Fibroblast of skin of back (primary cell): ENCODE data around the gene L3MBTL4. TPM values are rescaled to one million over a fixed set of nuclear protein-coding genes. Genes with fewer than 3 reads are reported as not detected.
A peak's percentile ranks its signal among the peaks of the same experiment; 100 is the strongest.
"Not testable (repeated sequence)": the region's sequence is repeated elsewhere in the genome, so short reads cannot be mapped to it uniquely, and the experiment has no call there.

Experiments used
- DNase-seq: peaks from one replicate; pipeline ENCODE4 v3.0.0-alpha.2; 2013
- polyA plus RNA-seq, 2 experiments: library from polyadenylated mRNA; unstranded; fragments of 120-200 nt; gene quantifications; one replicate each; pipeline ENCODE4 v1.2.1, GENCODE V29; 2013; ENCODE audit not compliant: insufficient read length in 2 of 2

The L3MBTL4 gene
- not detected for polyA plus RNA-seq (2013, experiment 1 of 2; ENCODE audit: insufficient read length)
- not detected for polyA plus RNA-seq (2013, experiment 2 of 2; ENCODE audit: insufficient read length)

DNA sequence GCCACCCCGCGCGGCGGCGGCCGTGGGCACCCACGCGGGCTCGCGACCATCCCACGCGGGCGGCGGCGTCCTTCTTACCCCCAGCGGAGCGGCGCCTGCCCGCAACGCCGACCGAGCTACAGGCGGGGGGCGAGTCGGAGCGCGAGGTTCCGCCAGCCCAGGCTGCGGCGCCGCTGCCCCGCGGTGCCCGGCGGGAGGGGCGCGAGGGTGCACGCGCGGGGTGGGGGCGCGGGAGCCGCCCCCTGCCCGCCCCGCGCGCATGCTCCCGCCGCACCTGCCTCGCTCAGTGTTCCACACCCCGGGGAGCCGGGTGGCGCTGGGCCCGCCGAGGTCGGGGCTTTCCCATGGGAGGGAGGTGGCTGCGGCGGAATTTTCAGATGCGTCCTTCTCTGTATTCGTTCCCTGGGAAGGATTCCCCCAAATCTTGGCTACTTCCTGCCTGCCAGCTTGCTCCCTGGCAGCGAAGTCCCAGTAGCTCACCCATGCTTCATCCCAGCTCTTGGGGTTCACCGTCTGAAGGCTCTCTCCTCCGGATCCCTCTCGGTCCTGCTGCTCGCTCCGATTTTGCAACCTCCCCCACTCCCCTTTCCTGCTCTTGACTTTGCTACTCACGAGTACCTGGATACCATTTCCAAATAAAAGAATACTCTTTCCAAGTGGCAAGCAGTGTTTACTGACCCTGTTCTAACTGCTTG, at the start of gene L3MBTL4:
Gene L3MBTL4, minus strand, starts transcription at position 189 of the 695 bp plus-strand sequence. CDS start 103,286 bp downstream, outside the sequence.
- no peak for DNase-seq

DNA sequence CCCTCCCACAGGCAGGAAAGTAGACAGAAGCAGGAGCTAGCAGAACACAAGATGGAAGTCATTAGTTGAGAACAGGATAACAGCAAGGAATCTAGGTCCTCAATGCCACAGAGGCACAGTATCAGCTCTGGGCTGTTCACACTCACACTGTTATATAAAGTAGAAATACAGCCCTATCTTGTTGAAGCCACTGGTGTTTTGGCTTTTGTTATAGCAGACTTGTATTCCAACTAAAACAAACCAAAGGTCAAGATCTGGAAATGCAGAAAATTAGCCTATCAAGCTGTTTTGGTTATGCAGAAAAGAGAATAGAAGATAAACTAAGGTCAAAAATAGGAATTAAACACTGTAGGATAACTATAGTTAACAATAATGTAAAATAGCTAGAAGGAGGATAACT, 37.5 kb upstream of the L3MBTL4 start:
- DNase-seq = no peak

DNA sequence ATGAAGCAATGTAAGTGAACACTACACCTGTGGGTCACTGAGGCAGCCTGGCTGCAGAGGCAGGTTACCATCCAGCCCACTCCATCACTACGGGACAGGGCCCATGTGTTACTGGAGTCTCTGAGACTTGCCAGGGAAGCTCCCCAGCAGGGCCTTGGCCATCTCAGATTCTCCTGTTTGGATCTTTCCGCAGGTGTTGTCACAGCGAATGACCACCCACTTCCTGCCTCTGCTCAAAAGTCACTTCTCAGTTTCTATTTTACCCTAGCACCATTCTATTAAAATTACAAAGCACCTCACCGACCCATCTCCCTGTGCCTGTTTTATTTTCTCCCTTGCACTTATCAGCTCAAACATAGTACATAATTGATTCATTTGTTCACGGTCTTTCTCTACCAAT, 34.5 kb upstream of the L3MBTL4 start:
- DNase-seq = no peak

DNA sequence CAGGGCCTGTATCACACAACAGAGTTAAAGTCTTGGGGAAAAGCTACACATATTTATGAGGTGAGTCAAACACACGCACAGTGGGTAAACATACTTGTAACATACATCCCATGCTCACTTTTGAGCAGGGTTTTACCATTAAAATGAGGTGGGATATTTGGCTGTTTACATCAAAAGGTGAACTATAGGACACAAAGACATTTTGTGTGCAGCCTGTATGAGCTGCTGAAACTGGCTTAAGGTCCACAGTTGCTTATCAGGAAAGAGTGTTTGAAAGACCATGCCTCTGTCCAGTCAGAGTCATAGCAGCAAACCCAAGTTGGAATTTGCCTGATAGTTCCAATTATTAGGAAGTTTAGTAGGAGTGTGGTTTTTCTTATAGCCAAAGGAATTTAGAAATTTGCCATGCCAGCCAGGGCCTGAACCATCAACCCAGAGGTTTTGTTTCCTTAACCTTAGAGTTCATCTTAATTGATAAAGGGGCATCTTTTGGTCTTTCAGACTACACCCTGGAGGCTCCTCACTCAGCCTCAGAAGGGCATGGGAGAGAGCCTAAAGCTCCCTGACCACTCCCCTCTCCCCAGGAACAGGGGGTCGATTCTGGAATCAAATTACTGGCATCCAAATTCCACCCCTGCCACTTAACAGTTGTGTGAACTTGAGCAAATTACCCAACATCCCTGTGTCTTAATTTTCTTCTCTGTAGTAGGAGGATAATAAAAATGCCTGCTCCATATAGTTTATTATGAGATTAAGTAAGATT, 29.9 kb upstream of the L3MBTL4 start:
- DNase-seq = no peak

DNA sequence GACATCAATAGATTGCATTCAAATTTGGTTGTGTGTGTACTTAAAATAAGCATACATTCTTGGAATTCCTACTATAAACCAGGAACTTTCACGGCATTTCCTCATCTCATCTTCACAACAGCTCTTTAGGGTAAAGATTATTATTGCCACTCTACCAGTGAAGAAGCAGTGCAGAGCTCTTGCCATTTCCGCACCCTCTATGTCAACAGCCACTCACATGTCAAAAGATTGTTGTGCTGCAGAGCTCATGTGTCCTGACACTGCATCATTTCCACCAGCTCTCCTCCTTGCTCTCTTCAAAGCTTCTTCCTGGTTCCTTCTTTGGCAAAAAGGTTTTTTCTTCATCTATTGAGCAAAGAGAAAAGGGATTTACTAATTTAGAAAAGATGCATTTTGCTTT, 26.5 kb upstream of the L3MBTL4 start:
- DNase-seq = peak; percentile 2

DNA sequence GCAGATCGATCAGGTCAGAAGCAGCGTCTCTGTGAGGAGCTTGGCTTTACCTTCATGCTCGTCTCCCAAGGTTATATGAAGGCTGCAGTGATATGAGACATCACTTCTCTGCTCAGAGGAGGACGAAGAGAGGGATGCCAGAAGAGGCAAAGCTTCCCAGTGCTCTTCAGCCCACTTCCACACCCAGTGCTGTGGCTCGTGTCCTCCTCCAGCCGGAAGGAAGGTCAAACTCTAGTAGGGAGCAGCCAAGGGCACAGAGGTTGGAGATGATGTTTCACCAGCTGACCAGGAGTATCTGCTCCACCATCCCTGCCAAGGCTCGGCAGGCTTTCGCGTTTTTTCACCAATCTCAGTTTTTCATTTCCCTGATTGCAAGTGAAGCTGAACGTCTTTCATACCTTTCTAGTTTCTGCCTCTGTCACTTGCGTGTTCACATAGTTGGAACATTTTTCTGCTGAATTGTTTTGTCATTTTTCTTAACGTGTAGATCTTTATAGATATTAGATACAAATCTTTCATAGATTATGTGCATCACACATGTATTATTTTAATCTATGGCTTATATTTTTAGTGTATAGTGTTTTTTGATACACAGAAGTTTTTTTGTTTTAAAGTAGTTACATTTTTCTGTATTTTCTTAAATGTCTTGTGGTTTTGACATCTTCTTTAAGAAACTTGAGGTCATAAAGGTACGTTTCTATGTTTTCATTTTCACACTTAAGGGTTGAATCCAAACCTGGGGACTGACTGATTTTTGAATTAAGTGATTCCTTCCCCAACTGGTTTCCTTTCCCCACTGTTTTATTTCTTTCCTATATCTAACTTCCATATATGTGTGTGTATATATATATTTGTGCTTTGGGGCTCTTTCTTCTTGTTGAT, 23.5 kb upstream of the L3MBTL4 start:
- DNase-seq = no peak

DNA sequence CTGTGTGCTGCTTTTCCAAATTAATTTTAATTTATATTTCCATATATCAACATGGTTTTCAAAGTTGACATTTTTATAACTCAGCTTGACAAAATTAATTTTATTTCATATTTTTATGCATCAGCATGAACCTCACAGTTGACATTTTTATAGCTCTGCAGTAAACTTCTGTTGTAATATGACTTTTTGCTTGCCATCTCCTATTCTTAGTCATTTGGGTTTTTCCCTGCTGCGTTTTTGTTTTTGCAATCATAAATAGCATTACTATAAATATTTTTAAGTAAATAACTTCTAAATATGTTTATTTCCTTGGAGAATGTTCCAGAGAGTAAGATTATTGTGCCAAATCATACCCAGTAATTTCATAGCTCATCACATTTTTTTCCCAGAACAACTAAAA, 21.0 kb upstream of the L3MBTL4 start:
- DNase-seq = no peak

DNA sequence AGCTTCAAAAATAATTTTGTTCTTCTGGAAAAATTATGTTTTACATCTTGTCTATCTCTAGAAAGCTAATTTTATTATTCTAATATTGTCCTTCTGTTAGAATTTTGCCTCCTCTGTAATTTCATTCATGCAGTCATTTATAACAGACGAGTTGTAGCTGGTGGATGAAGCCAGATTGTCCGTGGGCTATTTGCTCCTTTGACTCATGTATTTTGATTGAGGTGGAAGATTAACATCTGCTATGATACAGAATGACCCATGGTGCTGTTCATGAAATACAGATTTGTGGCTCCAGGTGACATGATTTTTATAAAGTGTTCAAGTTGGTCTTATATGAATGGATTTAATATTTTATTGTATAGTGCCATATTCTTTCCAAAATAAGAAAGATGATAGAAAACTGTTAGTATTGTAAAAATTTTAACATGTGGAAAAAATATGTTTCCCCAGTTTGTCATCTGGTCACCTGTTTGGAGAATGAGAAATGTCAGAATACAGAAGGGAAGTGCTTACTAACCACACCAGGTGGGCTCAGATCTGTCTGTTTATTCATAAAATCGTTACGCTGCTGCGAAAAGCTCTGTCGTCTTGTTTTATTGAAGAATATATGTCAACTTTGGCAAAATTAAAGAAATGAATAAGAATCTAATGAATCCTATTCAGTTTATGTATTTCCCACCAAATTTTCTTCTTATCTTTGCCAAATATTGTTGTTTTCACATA, 20.4 kb upstream of the L3MBTL4 start:
- DNase-seq = no peak

DNA sequence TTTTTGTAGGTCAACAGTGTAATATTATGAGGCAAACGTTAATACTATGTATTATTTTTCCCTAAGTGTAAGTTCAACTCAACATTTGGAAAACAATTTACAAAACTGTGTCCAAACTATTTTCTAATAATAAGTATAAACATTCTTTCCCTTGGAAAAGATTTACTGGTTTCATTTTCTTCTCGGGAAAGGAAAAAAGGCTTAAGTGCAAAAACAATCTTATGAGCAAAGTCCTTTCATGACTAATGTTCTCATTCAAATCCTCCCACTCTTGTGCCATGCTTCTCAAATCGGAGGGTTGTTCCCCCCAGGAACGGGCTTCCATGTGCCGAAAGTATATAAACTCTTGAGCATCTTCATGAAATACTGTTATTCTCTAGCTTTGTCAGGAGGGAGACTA, 19.8 kb upstream of the L3MBTL4 start:
- DNase-seq = no peak

DNA sequence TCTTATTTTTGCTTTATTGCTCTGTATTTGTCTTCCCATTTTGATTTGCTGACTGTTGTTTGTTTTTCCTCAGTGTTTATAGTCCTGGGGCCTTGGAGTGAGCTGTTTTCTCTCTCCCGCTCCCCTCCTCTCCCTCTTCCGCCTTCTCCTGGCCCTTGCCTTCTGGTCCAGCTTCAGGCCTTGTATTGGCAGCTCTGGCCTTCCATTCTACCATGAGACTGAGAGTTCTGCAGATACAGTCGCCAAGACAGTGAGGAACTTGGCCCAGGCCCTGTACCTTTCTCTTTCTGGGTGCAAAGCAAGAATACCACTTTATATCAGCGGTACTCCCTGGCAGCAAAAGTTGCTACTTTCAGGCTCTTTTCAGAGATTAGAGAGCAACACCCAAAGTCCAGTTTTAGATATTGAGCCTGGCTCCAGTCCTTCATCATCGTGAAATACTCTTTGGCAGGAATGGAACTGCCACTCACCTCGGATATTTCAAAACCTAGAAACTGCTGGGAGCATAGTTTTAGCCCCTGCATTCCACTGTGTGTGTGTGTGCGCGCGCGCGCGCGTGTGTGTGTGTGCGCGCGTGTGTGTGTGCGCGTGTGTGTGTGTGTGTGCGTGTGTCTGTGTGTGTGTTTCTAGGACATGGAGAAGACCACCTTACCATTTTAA, 17.1 kb upstream of the L3MBTL4 start:
- DNase-seq = no peak

DNA sequence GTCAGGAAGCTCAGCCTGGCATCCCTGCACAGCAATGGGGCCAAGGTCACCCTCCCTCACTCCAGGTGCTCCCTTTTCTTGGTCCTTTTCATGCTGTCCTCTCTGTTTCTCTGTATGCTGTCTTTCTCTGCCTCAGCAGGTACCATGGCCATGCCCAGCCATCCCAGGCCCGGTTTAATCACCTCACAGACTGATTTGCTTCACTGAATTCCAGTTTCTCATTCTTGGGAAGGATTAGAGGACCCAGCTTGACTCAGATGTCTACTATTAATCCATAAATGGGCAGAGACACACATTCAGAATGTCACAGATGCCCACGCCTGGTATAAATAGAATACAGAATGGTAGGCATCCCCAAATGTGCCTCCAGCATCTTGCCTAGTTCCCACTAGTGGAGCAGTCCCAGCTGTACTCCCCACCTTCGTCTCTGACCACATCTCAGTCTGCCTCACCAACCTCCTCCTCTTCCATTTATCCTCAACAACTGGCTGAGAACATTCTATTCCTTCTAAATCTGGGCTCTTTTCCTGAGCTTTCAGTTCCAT, 14.2 kb upstream of the L3MBTL4 start:
- DNase-seq = no peak

DNA sequence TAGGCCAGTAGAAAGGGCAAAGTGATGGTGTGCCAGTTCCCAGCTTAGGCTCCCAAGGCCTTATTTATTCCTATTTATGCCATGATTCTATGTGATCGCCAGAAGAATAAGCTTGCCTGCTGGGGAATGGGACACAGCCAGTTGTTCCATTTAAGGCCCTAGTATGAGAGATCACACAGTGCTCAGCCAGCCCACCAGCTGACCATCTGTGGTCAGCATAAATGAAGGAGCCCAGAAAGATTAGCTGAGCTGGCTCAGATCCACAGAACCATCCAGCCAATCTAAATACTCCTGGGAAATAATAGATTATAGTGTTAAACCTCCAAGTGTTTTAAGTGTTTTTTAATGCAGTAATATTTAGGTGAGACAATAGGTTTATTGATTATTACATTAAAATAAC, 12.6 kb upstream of the L3MBTL4 start:
- no peak for DNase-seq

DNA sequence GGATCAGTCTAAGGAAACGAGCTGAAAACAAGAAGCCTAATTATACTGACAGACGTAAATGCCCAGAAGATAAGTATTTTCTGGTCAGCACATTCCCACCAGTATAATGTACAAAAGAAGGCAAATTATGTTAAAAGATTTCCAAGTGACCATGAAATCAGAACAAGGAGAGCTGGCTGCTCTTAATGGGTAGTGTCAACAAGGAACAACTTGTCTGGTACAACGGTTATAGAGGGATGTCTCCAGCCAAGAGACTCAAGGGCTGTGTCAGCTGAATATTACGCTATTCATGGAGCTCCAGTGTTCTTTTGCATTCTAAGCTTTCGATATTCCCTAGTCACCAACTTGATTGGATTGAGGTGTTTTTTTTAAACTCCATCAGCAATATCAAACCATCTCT, 8.6 kb upstream of the L3MBTL4 start:
- DNase-seq = no peak

DNA sequence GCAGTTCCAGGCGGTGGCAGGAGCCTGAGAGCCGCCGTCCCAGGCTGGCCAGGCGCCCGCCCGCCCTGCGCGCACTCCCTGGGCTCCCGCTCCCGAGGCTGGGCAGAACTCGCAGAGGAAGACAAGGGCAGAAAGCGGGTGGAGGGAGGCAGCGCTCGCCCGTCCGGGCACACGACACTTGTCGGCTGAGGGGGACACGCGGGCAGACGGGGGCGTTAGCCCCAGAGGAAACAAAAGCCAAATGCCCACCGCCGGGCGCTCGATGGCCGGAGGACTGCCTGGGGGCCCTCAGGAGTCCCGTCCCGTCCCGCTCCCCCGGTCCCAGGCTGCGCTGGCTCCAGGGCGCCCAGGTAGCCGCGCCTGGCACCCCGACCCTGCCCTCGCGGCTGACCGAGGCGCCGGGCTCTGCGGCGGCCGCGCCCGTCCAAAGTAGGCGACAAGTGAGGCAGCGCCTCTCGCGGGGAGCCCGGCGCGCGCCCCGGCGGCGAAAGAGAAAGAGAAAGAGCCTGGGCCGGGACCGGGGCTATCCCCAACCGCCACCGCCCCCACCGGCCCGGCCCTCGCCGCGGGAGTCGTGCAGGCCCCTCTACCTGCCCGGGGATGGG, 491 bp downstream of the L3MBTL4 start:
- peak; percentile 9 for DNase-seq

DNA sequence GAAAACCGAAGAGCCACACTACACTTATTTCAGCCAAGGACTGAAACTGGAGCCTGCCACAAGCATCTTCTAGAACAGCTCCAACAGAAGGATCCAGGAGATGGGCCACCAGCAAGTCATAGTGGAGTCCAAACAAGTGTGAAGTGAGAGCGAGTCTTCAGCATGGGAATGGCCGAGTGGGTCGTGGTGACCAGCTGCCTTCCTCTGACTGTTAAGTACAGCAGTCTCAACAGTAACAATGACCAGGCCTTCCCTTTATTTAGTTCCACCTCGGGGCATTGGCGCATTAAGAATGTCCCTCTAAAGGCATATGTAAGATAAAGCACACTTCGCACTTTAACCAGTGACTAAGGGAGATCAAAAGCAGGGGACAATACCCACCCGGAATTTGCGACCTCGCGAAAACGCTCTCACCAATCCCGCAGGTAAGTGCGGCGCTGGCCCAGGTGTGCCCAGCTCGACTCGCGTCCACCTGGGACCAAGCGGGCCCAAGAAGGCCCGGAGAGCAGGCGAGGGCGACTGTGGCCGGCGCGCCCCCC, 1.1 kb downstream of the L3MBTL4 start:
- DNase-seq = no peak

DNA sequence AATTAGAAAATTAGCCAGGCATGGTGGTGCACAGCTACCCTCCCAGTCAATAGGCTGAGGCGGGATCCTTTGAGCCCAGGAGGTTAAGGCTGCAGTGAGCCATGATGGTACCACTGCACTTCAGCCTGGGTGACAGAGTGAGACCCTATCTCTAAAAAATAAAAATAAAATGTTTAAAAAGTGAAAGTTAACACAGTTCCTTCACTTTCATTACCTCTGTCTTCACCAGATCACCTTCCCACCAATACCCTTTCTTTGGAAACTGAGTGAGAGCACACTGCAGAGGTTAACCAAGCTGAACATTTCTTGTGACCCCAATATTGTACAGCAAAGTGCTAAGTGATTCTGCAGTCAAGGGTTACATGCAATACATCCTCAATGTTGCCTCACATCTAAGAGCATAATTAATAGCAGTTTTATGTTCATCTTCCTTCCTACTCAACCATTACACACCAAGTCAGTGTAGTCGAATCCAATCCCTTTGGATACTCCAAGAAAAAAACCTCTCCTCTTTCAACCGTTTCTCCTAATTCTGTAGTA, 1.7 kb downstream of the L3MBTL4 start:
- no peak for DNase-seq

DNA sequence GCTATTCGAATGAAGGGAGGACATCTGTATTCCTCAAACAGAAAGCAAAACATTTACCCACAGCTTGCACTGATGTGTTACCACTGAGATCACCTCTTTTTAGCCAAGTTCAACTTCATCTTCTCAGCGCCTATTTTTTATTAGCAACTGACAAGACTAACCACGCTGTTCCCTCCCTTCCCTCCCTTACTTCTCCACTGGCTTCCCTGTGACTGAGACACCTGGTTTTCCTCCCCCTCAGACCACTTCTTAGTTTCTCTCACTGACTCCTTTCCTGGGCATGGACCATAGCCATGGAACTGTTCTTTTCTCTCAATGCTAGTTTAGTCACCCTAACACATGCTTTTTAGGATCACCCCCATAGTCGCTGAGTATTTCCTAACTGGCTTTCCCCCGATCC, 3.3 kb downstream of the L3MBTL4 start:
- no peak for DNase-seq

DNA sequence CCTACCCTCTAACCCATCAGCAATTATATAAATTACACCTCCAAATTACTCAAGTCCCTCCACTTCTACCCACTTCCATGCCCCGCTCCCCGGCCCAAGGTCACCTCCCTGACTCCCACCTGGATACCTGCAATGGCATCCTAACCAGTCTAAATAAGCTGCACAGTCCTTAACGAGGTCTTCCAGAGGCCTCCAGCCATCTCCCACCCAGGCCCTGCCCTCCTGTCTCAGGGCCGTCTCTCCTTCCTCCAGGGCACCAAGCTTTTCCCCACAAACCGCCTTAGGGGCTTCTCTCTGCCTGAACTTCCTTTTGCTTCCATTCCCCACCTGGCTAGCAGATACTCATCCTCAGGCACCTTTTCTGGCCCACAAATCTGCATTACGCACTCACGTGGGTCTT, 4.8 kb downstream of the L3MBTL4 start:
- DNase-seq = no peak

DNA sequence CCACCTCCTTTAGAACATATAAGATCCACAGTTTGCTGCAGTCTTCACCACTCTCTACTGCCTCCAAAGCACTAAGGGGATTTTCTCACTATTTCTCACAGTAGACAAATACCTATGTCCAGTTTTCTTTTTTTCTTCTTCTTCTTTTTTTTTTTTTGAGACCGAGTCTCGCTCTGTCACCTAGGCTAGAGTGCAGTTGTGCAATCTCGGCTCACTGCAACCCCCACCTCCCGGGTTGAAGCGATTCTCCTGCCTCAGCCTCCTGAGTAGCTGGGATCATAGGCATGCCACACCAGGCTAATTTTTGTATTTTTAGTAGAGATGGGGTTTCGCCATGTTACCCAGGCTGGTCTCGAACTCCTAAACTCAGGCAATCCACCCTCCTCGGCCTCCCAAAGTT, 6.2 kb downstream of the L3MBTL4 start:
- not testable (repeated sequence) for DNase-seq

DNA sequence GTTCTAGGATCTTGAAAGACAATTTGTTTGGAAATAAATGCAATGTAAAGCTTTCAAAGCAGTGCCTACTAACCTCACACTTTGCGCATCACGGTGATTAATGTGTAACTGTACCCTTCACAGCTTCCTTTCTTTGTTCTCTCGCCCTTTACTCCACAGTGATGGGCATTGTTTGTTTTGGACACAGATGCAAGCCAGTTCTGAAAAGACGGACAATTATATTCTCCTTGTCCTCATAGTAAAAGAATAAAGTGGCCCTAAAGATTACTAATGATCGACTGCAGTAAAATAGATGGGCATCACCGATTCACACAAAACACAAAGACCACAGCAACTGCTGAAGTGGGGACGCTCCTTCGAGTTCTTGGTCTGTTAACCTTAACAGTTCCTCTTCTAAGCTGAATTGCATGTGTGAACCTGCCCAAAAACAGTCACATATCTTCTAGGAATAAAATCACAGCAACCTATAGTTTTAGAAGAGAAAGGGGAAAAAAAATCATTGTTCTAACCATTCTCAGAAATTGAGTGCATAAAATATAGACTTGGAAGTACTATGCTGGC, 7.7 kb downstream of the L3MBTL4 start:
- no peak for DNase-seq
